ENCODE results near the gene ERVFRD-1.

The ERVFRD-1 gene

GRCh38 chr6:11139051-11139960 is 27.8 kb upstream of the ERVFRD-1 start:
- TF ChIP-seq CTCF (IDR thresholded peaks at IDR 0.05; ENCODE audit: low read depth, low read length) = no peak
- H3K4me3 ChIP-seq (ENCODE audit: low read depth, low read length) = no peak overlapping the region

- no peak for TF ChIP-seq CTCF (IDR thresholded peaks at IDR 0.05; ENCODE audit: low read depth, low read length)
- no peak overlapping the region for H3K4me3 ChIP-seq (ENCODE audit: low read depth, low read length)
Observed at GRCh38 chr6:11136809-11137208, 25.3 kb upstream of the ERVFRD-1 start.

GRCh38 chr6:11133281-11133680 is 21.8 kb upstream of the ERVFRD-1 start:
- TF ChIP-seq CTCF (IDR thresholded peaks at IDR 0.05; ENCODE audit: low read depth, low read length) = no peak
- H3K4me3 ChIP-seq (ENCODE audit: low read depth, low read length) = no peak overlapping the region

- no peak for TF ChIP-seq CTCF (IDR thresholded peaks at IDR 0.05; ENCODE audit: low read depth, low read length)
- H3K4me3 ChIP-seq (ENCODE audit: low read depth, low read length) = no peak overlapping the region
Observed at GRCh38 chr6:11132194-11132888, 20.8 kb upstream of the ERVFRD-1 start.

- H3K4me3 ChIP-seq (ENCODE audit: low read depth, low read length) = no peak overlapping the region
- no peak for TF ChIP-seq CTCF (IDR thresholded peaks at IDR 0.05; ENCODE audit: low read depth, low read length)
Observed at GRCh38 chr6:11130605-11131004, 19.1 kb upstream of the ERVFRD-1 start.

- no peak overlapping the region for H3K4me3 ChIP-seq (ENCODE audit: low read depth, low read length)
- TF ChIP-seq CTCF (IDR thresholded peaks at IDR 0.05; ENCODE audit: low read depth, low read length) = no peak
Observed at GRCh38 chr6:11129908-11130565, 18.5 kb upstream of the ERVFRD-1 start.
